B cell (primary cell): ENCODE measurements around the gene TRRAP. TPM values are rescaled to one million over a fixed set of nuclear protein-coding genes. Genes with fewer than 3 reads are reported as not detected.

Source experiments
- ATAC-seq: fragments of 200-7000 bp; cut with Tn5 transposase; one replicate; pipeline ENCODE4 v1.10.0; 2021; ENCODE audit warnings: low read depth, mild to moderate bottlenecking, moderate number of reproducible peaks, moderate library complexity
- CTCF ChIA-PET: fragments of 350-600 bp; sonication (Branson Sonifier 250); formaldehyde crosslinking; loops from one replicate; lab custom pipeline; 2021; ENCODE audit warnings: antibody characterized with exemption, inconsistent platforms; lab: Charles Lee
- POLR2A ChIA-PET: fragments of 350-600 bp; sonication (Branson Sonifier 250); formaldehyde crosslinking; loops from one replicate; lab custom pipeline; 2021; ENCODE audit warnings: antibody characterized with exemption; lab: Charles Lee
- DNase-seq: peaks from one replicate; pipeline ENCODE4 v3.0.0; 2013
- H2AFZ ChIP-seq: 2 replicates; pipeline ENCODE4 v1.6.1; 2012; ENCODE audit warnings: mild to moderate bottlenecking, low read depth, low read length; ENCODE audit not compliant: insufficient read depth, poor library complexity, severe bottlenecking
- H3K27ac ChIP-seq, 2 donors: 1 replicate in 1 of 2; 2 replicates in 1 of 2; pipeline ENCODE4 v1.5.1; 2012 to 2013; ENCODE audit warnings: low read length in 2 of 2, mild to moderate bottlenecking in 2 of 2, moderate library complexity in 1 of 2
- H3K27me3 ChIP-seq, 4 experiments: fragments of 200-600 bp in 1 of 4; sonication (generic) in 1 of 4; replicated peaks in 1 of 4; 1 replicate in 2 of 4; 2 replicates in 2 of 4; pipeline versions ENCODE4 v1.6.1 to v1.7.0; 2013 to 2016; ENCODE audit warnings: low read length in 3 of 4, mild to moderate bottlenecking in 2 of 4, mixed read lengths in 1 of 4, moderate library complexity in 1 of 4; ENCODE audit not compliant: insufficient read depth in 4 of 4, control insufficient read depth in 3 of 4; ENCODE audit errors: control extremely low read depth in 1 of 4
- H3K36me3 ChIP-seq, 2 experiments: replicated peaks in 1 of 2; 1 replicate in 1 of 2; 2 replicates in 1 of 2; pipeline versions ENCODE4 v1.6.1 to v1.7.1; 2013; ENCODE audit warnings: low read length in 1 of 2; ENCODE audit not compliant: insufficient read depth in 2 of 2, control insufficient read depth in 1 of 2; ENCODE audit errors: control extremely low read depth in 1 of 2, extremely low read depth in 1 of 2
- H3K4me1 ChIP-seq, 2 donors: fragments of 200-600 bp in 1 of 2; sonication (generic) in 1 of 2; 1 replicate in 1 of 2; 2 replicates in 1 of 2; pipeline versions ENCODE4 v1.5.1 to v1.6.1; 2013 to 2017; ENCODE audit warnings: low read length in 2 of 2; ENCODE audit not compliant: control insufficient read depth in 2 of 2, insufficient read depth in 2 of 2
- H3K4me2 ChIP-seq: replicated peaks from 2 replicates; pipeline ENCODE3; 2012; ENCODE audit warnings: mild to moderate bottlenecking, low read depth, low read length; ENCODE audit not compliant: poor library complexity, severe bottlenecking
- H3K4me3 ChIP-seq, 5 experiments: fragments of 200-600 bp in 1 of 5; sonication (generic) in 1 of 5; 1 replicate in 3 of 5; 2 replicates in 2 of 5; pipeline versions ENCODE4 v1.5.1 to v1.7.0; 2011 to 2016; ENCODE audit warnings: low read length in 4 of 5, mild to moderate bottlenecking in 4 of 5, low read depth in 2 of 5, control low read depth in 1 of 5, moderate library complexity in 1 of 5; ENCODE audit not compliant: insufficient read depth in 1 of 5; ENCODE audit errors: control extremely low read depth in 1 of 5, extremely low read depth in 1 of 5
- H3K79me2 ChIP-seq: fragments of 200-600 bp; sonication (generic); one replicate; pipeline ENCODE4 v1.6.0; 2016; ENCODE audit warnings: low read length; ENCODE audit not compliant: control insufficient read depth, insufficient read depth
- H3K9ac ChIP-seq: fragments of 200-600 bp; sonication (generic); 2 replicates; pipeline ENCODE4 v1.6.1; 2017; ENCODE audit warnings: mild to moderate bottlenecking, low read length, moderate library complexity
- H3K9me3 ChIP-seq, 3 donors: one replicate each; pipeline versions ENCODE4 v1.6.1 to v1.7.1; 2013; ENCODE audit warnings: low read length in 2 of 3; ENCODE audit not compliant: control insufficient read depth in 2 of 3, insufficient read depth in 1 of 3; ENCODE audit errors: control extremely low read depth in 1 of 3
- H4K20me1 ChIP-seq: 2 replicates; pipeline ENCODE4 v1.6.0; 2012; ENCODE audit warnings: mild to moderate bottlenecking, low read length; ENCODE audit not compliant: insufficient read depth, control insufficient read depth, poor library complexity, severe bottlenecking
- H3K27ac Mint-ChIP-seq: one replicate; pipeline ENCODE4 v1.8.0; 2021; ENCODE audit warnings: mixed read lengths
- H3K27me3 Mint-ChIP-seq: one replicate; pipeline ENCODE4 v1.8.0; 2021; ENCODE audit warnings: mixed read lengths
- H3K4me1 Mint-ChIP-seq: one replicate; pipeline ENCODE4 v1.8.0; 2021; ENCODE audit warnings: mixed read lengths
- H3K4me3 Mint-ChIP-seq: one replicate; pipeline ENCODE4 v1.8.0; 2021; ENCODE audit warnings: mixed read lengths
- H3K9me3 Mint-ChIP-seq: one replicate; pipeline ENCODE4 v1.8.0; 2022; ENCODE audit warnings: mixed read lengths; ENCODE audit not compliant: insufficient read depth
- CTCF ChIP-seq: fragments of 200-600 bp; IDR thresholded peaks from one replicate; pipeline ENCODE4 v1.8.0; 2022; ENCODE audit warnings: antibody characterized with exemption, mild to moderate bottlenecking
- EZH2 ChIP-seq: IDR thresholded peaks from 2 replicates; pipeline ENCODE4 v1.6.1; 2012; ENCODE audit warnings: borderline replicate concordance, low read depth, mild to moderate bottlenecking, moderate library complexity, low read length; ENCODE audit not compliant: insufficient read depth, poor library complexity, severe bottlenecking
- WGBS: methylation state at CpG from one replicate; pipeline ENCODE4 v1.1.5; 2013; ENCODE audit warnings: missing lambda C conversion rate; ENCODE audit not compliant: insufficient coverage; 5-methylcytosine and 5-hydroxymethylcytosine counted together
- intact Hi-C: fragments of 100-400 bp; cut with micrococcal nuclease; formaldehyde crosslinking; loops from one replicate; pipeline ENCODE4 v1.10.0; 2022
- polyA plus RNA-seq: library from polyadenylated mRNA; depleted of rRNA; stranded (reverse); fragments of >200 nt; gene quantifications from 2 replicates; pipeline ENCODE4 v1.2.3, GENCODE V29; 2012
- total RNA-seq, 2 donors: library from RNA; stranded (reverse); fragments of 120-200 nt in 1 of 2; gene quantifications; 1 replicate in 1 of 2; 2 replicates in 1 of 2; pipeline versions ENCODE4 v1.2.3 to v1.2.4, GENCODE V29; 2013 to 2022

The TRRAP gene
- total and polyA plus RNA-seq, 2 donors (not counting 1 experiment from before 2014, with no cell fraction given), result 25.4 to 102 TPM

DNA sequence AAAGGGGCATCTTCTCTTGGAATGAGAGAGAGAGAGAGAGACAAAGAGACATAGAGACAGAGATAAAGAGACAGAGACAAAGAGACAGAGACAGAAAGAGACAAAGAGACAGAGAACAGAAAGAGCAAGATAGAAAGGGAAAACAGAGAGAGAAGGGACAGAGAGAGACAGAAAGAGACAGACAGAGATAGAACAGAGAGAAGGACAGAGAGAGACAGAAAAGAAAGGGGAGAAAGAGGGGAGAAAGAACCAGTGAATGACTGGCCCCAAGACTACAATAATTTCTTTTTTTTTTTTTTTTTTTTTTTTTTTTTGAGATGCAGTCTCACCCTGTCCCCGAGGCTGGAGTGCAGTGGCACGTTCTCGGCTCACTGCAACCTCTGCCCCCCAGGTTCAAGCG, 16.1 kb upstream of the TRRAP start:
- no peak overlapping the region for H3K27ac Mint-ChIP-seq
- no peak for ATAC-seq
- Histone ChIP-seq H2AFZ (no peak overlapping the region), H3K4me3 (no peak overlapping the region), H3K27ac (no peak overlapping the region), H3K4me2 (no peak overlapping the region), H3K27me3 (peaks cover 0 to 6% (median 0%) of the 10 kb centered on the region in 4 experiments), H4K20me1 (no peaks in the 10 kb centered on the region), H3K9me3 (no peaks in the 10 kb centered on the region), H3K36me3 (no peaks in the 10 kb centered on the region), H3K9ac (no peak overlapping the region), H3K79me2 (no peaks in the 10 kb centered on the region), H3K4me1 (no peaks in the 10 kb centered on the region)
- peaks cover 18% of the 10 kb centered on the region for H3K27me3 Mint-ChIP-seq
- H3K9me3 Mint-ChIP-seq, result no peaks in the 10 kb centered on the region
- 67% methylated on average over 1 of the region's 4 CpGs for WGBS
- TF ChIP-seq EZH2, result no peak
- no peak for TF ChIP-seq CTCF
- H3K4me1 Mint-ChIP-seq, result no peaks in the 10 kb centered on the region
- no peak overlapping the region for H3K4me3 Mint-ChIP-seq
- POLR2A ChIA-PET, result no interaction called here
- no peak for DNase-seq
- intact Hi-C loops, result no loop called here
- CTCF ChIA-PET, result interaction anchor here (1.5 kb wide), 1 partner anchor 20 kb away, joined by 5 read pairs; no protein-coding TSS in a partner anchor

GRCh38 chr7:98862716-98863420, 15.5 kb upstream of the TRRAP start:
- no peak overlapping the region for H3K4me2 ChIP-seq
- H3K4me1 ChIP-seq, result no peaks in the 10 kb centered on the region
- ChIA-PET POLR2A (no interaction called here), CTCF (interaction anchor here (1.5 kb wide), 1 partner anchor 21 kb away, joined by 5 read pairs; no protein-coding TSS in a partner anchor)
- TF ChIP-seq EZH2 (no peak), CTCF (no peak)
- H3K9me3 ChIP-seq, result no peaks in the 10 kb centered on the region
- intact Hi-C loops, result no loop called here
- H3K9ac ChIP-seq, result no peak overlapping the region
- ATAC-seq (no peak), DNase-seq (no peak)
- H3K9me3 Mint-ChIP-seq, result no peaks in the 10 kb centered on the region
- no peaks in the 10 kb centered on the region for H3K79me2 ChIP-seq
- no peak overlapping the region for H3K27ac ChIP-seq
- H3K36me3 ChIP-seq, result no peaks in the 10 kb centered on the region
- 92% methylated on average over 29 of the region's 29 CpGs for WGBS
- no peak overlapping the region for H3K4me3 Mint-ChIP-seq
- no peak overlapping the region for H3K4me3 ChIP-seq
- H3K27me3 Mint-ChIP-seq, result peaks cover 17% of the 10 kb centered on the region
- no peak overlapping the region for H3K27ac Mint-ChIP-seq
- no peaks in the 10 kb centered on the region for H4K20me1 ChIP-seq
- no peak overlapping the region for H2AFZ ChIP-seq
- H3K4me1 Mint-ChIP-seq, result no peaks in the 10 kb centered on the region
- peaks cover 0 to 6% (median 0%) of the 10 kb centered on the region in 4 experiments for H3K27me3 ChIP-seq
